DMS153 (cell line): Measurements from ENCODE around the gene ZCCHC10.
"Not testable (repeated sequence)": the region's sequence is repeated elsewhere in the genome, so short reads cannot be mapped to it uniquely, and the experiment has no call there.

Experiments used
- DNase-seq: peaks from one replicate; lab custom pipeline; 2025; lab: John Stamatoyannopoulos, UW

Gene ZCCHC10

GRCh38 chr5:133041157-133041784, 14.9 kb upstream of the ZCCHC10 start:
- no peak for DNase-seq

DNA sequence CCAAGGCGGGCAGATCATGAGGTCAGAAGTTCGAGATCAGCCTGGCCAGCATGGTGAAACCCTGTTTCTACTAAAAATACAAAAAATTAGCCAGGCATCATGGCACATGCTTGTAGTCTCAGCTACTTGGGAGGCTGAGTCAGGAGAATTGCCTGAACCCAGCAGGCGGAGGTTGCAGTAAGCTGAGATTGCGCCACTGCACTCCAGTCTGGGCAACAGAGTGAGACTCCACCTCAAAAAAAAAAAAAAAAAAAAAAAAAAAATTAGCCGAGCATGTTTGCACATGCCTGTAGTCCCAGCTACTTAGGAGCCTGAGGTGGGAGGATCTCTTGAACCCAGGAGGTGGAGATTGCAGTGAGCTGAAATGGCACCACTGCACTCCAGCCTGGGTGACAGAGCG, 10.3 kb upstream of the ZCCHC10 start:
- DNase-seq, result not testable (repeated sequence)

- DNase-seq, result no peak
These were observed 8.9 kb upstream of the ZCCHC10 start for GRCh38 chr5:133035224-133035623.

DNA sequence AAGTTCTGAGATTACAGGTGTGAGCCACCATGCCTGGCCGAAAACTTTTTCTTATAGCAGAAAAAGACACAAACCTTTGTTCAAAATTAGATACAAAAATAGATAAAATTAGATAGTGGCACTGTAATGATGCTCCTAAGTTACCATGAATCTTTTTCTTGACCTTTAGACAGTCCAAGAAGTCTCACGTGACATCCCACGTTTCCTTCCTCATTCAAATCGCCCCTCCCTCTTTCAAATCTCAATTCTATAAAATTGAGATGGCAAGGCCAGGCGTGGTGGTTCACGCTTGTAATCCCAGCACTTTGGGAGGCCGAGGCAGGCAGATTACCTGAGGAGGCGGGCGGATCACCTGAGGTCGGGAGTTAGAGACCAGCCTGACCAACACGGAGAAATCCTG, 7.7 kb upstream of the ZCCHC10 start:
- no peak for DNase-seq

GRCh38 chr5:133032852-133033742, 6.7 kb upstream of the ZCCHC10 start:
- DNase-seq, result no peak

- no peak for DNase-seq
These were observed 4.1 kb upstream of the ZCCHC10 start for GRCh38 chr5:133030343-133031005.

DNA sequence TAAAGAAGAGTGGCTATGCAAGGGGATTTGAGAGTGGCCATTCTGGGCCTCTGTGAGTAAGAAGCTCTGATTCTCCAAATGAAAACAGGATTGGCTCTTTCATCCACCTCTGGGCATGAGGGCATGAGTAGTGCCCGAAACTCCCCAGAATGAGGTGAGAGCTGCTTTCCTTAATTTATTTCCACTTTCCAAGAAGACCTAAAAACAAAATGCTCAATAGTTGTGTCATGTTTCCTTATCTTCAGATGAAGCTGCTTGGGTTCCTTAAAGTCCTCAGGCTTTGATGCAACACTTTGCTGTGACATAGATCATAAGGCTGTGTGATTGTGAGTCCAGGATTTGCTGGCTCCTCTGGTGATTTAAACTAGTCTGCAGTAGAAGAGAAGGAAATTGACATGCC, 3.1 kb upstream of the ZCCHC10 start:
- no peak for DNase-seq

- no peak for DNase-seq
These were observed 360 bp upstream of the ZCCHC10 start for GRCh38 chr5:133026664-133027153.

DNA sequence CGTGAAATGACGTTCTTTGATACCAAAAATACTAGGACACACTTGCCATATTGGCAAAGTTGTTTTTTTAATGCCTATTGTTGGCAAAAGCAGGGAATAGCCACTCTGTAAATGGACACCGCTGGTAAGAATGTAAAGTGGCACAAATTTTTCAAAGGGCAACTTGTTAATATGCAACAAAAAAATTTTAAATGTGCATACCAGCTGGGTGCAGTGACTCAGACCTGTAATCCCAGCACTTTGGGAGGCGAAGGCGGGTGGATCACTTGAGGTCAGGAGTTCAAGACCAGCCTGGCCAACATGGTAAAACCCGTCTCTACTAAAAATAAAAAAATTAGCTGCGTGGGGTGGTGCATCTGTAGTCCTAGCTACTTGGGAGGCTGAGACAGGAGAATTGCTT, 6.9 kb downstream of the ZCCHC10 start:
- not testable (repeated sequence) for DNase-seq

- DNase-seq, result no peak
These were observed 8.4 kb downstream of the ZCCHC10 start for GRCh38 chr5:133017964-133018363.

GRCh38 chr5:133015466-133015865, 10.9 kb downstream of the ZCCHC10 start:
- no peak for DNase-seq

GRCh38 chr5:133008455-133008854, 17.9 kb downstream of the ZCCHC10 start:
- not testable (repeated sequence) for DNase-seq

- DNase-seq, result no peak
These were observed 19.7 kb downstream of the ZCCHC10 start for GRCh38 chr5:133006653-133007052.

DNA sequence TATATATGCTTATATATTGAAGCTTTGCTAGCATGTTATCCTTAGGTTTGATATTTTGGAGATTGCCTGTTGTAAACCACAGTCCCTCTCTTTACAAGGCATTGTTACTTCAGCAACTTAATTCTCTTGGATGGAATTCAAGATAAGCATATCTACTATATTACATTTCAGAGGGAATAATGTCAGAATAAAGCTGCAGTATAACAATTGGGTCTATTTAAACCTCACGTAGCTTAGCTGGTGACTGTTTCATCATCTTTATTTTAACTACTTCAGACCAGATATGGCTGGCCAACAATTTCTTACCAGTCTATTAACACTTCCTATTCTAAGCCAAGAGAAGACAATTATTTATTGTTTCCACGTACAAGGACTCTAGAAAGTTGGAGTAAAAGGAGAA, 27.1 kb downstream of the ZCCHC10 start:
- DNase-seq, result no peak

DNA sequence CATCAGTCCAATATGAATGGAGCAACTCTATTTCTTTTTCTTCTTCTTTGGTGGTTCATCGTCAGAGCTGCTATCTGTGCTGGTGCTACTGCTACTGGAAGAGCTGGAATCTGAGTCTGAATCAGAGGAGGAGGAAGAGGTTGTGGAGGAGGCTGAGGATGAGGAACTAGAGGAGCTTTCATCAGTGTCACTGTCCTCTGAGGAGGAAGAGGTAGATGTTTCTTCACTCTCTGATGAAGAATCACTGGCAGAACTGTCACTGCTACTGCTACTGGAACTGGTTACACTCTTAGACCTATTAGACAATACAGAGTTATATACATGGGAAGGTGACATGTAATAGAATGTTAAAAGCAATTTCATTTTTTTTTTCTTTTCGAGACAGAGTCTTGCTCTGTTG, 27.8 kb downstream of the ZCCHC10 start:
- DNase-seq, result no peak

DNA sequence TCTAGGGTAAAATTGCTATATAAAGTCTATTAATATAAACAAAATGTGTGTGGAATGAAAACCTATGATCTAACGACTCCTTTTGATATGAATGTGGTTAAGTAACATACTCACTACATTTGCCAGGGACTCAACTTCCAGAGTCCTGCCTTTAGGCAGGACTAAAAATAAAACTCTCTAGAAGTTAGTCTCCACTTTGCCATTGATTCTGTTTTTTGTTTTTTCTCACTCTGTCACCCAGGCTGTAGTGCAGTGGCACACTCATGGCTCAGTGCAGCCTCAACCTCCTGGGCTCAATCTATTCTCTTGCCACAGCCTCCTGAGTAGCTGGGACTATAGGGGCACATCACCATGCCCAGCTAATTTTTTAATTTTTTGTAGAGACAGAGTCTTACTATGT, 30.0 kb downstream of the ZCCHC10 start:
- DNase-seq, result no peak

DNA sequence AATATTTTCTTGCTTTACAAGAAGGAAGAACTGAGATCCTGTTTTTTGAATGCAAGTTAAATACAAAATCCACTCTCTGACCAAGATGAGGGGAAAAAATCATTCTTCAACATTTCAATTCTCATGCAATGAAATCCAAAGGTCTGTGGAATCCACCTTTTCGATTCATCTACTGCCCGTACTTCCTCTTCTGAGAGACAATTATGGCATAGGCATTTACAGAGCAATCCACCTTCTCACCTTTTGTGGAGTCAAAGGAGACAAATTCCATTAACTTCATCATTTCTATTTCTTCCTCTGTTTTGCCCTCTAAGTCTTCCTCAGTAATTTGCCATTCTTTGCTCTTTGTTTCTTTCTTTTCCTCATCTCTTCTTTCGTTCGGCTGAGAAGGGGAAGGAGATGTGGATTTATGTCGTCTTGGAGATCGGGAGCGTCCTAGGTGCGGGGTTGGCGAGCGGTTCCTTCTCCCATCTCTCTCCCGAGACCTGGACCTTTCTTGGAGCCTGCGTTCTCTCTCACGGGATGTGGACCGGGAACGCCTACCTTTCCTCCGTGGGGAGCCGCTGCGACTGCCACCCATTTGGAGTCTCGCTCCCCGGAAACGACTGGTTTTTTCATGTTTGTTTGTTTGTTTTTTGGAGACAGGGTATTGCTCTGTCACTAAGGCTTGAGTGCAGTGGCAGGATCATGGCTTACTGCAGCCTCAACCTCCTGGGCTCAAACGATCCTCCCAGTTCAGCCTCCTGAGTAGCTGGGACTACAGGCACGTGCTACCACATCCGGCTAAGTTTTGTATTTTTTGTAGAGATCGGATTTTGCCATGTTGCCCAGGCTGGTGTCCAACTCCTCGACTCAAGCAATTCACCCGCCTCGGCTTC, 38.6 kb downstream of the ZCCHC10 start:
- DNase-seq, result no peak

GRCh38 chr5:132982971-132983370, 43.4 kb downstream of the ZCCHC10 start:
- DNase-seq, result not testable (repeated sequence)

DNA sequence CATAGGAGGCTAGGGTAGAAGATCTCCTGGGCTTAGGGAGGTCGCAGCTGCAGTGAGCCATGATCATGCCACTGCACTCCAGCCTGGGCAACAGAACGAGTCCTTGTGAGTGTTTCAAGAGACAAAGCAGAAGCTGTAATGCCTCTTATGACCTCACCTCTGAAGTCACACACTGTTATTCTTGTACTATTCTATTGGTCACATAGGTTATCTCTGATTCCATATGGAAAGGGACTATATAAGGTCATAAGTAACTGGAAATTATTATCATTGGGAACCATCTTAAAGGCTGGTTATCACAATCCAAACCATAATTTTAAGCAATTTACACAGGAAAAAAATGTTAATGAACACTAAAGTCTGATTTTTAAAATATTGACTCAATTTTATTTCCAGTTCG, 45.1 kb downstream of the ZCCHC10 start:
- no peak for DNase-seq

DNA sequence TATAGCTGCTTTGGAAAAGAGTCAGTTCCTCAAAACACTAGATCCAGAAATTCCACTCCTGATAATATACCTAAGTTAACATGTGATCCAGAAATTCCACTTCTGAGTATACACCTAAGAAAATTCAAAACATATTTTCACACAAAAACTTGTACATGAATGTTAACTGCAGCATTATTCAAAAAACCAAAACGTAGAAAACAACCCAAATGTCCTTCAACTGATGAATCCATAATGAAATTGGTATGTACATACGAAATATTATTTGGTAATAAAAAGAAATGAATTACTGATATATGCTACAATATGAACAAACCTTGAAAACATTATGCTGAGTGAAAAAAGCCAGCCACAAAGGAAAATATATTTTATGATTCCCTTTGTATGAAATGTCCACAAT, 46.4 kb downstream of the ZCCHC10 start:
- no peak for DNase-seq

GRCh38 chr5:132979367-132979940, 46.9 kb downstream of the ZCCHC10 start:
- DNase-seq, result no peak
